Epithelial cell of prostate (primary cell): ENCODE measurements around the gene CUL3.
"Not testable (repeated sequence)": the region's sequence is repeated elsewhere in the genome, so short reads cannot be mapped to it uniquely, and the experiment has no call there.

Experiments
- DNase-seq: peaks from one replicate; pipeline ENCODE4 v3.0.0-alpha.2; 2011; ENCODE audit warnings: low read depth, low spot score
- H3K27ac ChIP-seq: fragments of 450-650 bp; 2 replicates; pipeline ENCODE4 v1.5.1; 2017; ENCODE audit warnings: mild to moderate bottlenecking

Gene CUL3

DNA sequence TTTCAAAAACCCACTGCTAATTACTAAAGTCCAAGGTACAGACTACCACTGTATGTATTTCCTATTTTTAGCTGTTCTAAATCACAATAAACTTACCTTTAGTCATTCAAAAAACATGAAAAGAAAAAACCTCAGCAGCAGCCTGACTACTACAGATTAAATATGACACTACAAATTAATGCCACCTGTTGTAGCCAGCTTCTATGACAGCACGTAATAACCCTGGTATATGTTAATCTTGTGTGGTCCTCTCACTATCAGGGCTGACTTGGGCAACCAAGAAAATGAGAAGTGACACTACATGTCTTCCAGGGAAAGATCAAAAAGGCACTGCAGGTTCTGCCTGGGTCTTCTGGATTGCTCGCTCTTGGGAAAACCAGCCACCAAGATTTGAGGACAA is 92.6 kb downstream of the CUL3 start:
- no peak overlapping the region for H3K27ac ChIP-seq
- DNase-seq = no peak

DNA sequence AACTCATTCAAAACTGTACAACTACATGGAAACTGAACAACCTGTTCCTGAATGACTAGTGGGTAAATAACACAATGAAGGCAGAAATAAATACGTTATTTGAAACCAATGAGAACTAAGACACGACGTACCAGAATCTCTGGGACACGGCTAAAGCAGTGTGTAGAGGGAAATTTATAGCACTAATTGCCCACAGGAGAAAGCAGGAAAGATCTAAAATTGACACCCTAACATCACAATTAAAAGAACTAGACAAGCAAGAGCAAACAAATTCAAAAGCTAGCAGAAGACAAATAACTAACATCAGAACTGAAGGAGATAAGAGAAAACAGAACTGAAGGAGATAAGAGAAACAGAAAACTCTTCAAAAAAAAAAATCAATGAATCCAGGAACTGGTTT is 97.2 kb downstream of the CUL3 start:
- not testable (repeated sequence) for DNase-seq, H3K27ac ChIP-seq

DNA sequence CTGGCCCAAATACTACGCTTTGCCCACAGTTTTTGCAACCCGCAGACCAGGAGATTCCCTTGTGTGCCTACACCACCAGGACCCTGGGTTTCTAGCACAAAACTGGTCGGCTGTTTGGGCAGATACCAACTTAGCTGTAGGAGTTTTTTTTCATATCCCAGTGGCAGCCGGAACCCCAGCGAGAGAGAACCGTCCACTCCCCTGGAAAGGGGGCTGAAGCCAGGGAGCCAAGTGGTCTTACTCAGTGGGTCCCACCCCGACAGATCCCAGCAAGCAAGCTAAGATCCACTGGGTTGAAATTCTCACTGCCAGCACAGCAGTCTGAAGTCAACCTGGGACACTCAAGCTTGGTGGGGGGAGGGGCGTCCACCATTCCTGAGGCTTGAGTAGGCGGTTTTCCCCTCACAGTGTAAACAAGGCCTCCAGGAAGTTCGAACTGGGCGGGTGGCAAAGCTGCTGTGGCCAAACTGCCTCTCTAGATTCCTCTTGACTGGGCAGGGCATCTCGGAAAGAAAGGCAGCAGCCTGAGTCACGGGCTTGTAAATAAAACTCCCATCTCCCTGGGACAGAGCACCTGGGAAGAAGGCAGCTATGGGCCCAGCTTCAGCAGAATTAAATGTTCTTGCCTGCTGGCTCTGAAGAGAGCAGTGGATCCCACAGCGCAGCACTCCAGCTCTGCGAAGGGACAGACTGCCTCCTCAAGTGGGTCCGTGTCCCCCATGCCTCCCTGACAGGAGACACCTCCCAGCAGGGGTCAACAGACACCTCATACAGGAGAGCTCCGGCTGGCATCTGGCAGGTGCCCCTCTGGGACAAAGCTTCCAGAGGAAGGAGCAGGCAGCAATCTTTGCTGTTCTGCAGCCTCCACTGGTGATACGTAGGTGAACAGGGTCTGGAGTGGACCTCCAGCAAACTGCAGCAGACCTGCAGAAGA is 99.8 kb downstream of the CUL3 start:
- H3K27ac ChIP-seq = peak overlapping the region; percentile 95
- peak; percentile 96 for DNase-seq

DNA sequence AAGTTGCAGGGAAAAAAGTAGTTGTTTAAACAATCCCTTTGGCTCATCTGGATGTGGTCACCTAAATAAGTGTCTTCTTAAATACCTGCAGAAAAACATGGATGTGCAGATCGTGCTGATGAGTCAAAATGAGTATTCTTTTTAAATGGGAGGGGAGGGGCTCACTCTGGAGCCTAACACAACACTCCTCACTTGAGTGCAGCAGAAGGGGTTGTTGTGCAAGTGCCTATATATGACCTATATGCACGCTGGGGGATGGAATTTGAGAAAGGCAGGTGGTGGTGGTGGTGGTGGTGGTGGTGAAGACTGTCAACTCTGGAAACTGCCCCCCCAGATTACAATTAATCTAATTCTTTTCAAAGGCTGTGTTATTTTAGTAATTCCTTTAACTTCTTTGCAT is 105.3 kb downstream of the CUL3 start:
- H3K27ac ChIP-seq = no peak overlapping the region
- no peak for DNase-seq

DNA sequence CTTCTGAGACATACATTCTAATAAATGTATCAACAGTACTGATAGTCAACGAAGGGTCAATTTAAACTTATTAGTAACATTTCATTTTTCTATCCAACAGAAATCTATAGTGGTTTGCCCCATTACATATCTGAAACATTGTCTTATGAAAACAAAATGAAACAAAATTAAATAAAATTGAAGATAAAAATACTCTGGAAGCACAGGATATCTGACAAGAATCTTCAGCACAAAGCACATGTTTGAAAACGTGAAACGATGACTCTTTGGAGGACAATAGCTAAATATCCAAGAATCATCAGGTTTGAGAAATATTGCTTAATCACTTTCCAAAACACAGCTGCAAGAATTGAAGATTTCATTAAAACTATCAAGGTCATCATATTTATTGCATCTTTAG is 112.3 kb downstream of the CUL3 start:
- DNase-seq = no peak
- no peak overlapping the region for H3K27ac ChIP-seq

GRCh38 chr2:224472137-224472536 is 113.0 kb downstream of the CUL3 start:
- no peak for DNase-seq
- H3K27ac ChIP-seq = no peak overlapping the region

- no peak for DNase-seq
- H3K27ac ChIP-seq = no peak overlapping the region
Measured at GRCh38 chr2:224469374-224469964, 115.7 kb downstream of the CUL3 start.

GRCh38 chr2:224466304-224466895 is 118.8 kb downstream of the CUL3 start:
- DNase-seq = no peak
- no peak overlapping the region for H3K27ac ChIP-seq

- DNase-seq = no peak
- H3K27ac ChIP-seq = no peak overlapping the region
Measured at GRCh38 chr2:224461391-224461790, 123.8 kb downstream of the CUL3 start.

- H3K27ac ChIP-seq = no peak overlapping the region
- DNase-seq = no peak
Measured at GRCh38 chr2:224457408-224458096, 127.6 kb downstream of the CUL3 start.

- no peak for DNase-seq
- no peak overlapping the region for H3K27ac ChIP-seq
Measured at GRCh38 chr2:224453892-224454291, 131.3 kb downstream of the CUL3 start.

DNA sequence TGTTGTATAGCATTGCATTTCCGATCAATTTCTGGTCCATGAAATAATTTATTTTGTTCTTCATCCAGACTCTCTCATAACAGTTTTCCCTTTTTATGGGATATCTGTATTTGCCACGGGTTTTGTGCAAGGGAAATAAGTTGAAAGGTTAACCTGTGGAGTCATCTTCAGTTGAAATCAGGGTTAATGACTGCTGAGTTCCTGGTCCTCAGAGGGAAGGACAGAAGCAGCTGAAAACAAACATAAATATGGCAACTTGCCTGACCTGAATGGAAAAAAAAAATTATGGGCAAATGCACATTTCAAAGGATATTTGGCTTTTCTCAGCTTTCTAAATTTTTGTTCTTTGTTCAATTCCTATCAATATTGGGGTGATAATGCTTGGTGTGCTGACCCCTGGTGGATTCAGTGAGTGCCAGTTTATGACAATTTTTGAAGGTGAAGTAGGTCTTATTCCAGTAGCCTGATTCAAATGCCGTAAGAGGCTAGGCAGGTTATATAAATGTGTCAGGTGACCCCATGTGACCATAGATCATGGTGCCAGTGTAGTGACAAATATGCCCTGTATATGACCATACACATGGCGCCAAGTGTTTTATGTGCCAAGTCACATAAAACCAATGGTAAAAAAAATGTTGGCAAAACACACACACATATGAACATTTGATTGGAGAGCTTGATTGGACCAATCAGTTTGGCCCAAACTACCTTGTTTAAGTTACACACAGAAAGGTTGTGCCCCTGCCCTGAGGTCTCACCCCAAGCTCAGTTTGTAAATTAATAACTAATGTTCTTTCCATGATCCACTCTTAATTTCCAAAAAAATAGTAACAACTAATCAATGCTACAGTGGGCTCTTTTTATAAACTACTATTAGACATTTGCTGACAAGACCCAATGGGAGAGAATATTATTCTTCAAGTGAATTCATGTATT is 135.7 kb downstream of the CUL3 start:
- no peak overlapping the region for H3K27ac ChIP-seq
- no peak for DNase-seq

DNA sequence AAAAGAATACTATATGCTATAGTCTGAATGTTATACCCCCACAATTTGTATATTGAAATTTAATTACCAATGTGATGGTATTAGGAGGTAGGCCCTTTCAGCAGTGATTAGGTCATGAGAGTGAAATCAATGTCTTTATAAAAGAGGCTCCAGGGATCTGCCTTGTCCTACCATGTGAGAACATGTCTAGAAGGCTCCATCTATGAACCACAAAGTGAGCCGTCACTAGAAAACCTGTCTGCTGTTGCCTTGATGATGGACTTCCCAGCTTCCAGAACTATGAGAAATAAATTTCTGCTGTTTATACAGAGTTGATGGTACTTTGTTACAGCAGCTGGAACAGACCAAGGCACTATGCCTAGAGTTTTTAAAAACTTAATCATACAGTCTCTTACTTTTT is 136.9 kb downstream of the CUL3 start:
- DNase-seq = peak; percentile 41
- no peak overlapping the region for H3K27ac ChIP-seq

- H3K27ac ChIP-seq = no peak overlapping the region
Measured at GRCh38 chr2:224444783-224445182, 140.4 kb downstream of the CUL3 start.

GRCh38 chr2:224444021-224444420 is 141.1 kb downstream of the CUL3 start:
- H3K27ac ChIP-seq = no peak overlapping the region
- DNase-seq = no peak

More at GRCh38 chr2:224444783-224445182, 140.4 kb downstream of the CUL3 start:
- DNase-seq = no peak

DNA sequence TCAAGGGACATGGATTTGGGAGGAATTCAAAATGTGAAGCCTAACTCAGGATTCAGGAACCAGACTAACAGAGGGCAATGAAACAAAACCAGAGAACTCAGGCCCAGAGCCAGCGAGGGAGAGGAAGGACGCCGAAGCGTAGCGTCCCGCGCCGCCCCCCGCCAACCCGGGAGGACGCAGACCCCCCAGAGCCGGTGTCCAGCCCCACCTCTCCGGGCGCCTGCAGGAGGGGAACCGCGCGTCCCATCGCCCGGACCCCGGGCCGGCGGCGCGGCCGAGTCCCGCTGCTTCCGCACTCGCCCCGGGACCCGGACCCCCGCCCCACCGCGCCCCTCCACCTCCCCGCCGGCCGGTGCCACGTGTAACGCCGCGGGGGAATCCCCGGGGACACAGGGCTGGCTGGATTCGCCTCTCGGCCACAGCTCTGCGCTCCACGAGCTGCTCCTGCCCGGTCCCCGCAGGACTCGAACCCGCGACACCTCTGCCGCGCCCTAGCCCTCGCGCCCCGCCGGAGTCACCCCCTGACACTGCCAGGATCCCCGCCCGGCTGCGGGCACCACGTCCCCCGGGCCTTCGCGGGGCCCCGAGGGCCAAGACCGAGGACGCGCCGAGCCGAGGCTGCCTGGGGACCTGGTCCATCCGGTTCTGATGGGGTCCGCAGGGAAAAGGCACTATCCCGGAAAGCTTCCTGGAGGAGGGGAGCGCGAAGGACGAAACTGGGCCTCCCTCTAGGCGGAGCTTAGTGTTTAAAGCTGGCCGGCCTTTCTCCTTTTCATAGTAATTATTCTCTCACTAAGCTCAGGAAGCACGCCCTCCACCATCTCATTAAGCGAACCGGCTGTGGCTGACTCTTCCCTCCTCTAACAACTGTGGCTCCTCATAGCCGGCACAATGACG is 142.8 kb downstream of the CUL3 start:
- H3K27ac ChIP-seq = peak overlapping the region; percentile 45

DNA sequence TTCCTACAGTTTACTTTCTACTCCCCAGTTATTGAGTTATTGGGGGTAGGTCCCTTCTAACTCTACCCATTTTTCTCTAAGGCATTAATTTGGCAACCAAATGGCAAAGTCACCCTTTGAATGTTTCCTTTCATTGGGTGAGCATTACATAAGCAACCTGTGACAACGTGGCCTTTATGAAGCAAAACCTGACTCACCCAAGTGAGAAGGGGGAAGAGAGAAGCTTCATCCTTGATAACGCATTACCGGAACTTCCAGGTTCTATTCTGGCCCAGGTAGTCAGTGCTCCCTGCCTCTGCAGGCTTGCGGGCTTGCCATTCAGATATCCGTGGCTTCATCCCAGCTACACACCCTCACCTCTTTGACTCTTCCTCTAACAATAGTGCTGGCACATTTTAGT is 144.2 kb downstream of the CUL3 start:
- peak; percentile 39 for DNase-seq

More for the DNA sequence above, 142.8 kb downstream of the CUL3 start:
- no peak for DNase-seq

DNA sequence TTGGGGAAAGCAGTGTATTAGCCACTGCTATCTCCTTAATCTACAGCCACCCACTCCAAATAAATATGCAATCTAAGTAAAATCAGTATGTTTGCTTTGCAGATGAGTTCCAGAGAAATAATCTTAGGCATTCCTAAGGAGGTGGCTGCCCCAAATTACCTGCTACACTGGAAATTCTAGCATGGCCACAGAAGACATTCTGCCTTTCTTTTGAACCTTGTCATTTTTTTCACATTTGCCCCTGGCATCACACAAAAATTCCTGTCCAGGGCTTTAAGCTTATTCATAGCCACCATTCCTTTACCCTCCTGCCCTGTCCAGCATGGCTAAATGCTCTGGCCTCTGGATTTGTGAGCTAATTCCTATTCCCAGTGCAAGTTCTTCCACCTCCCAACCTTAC is 146.4 kb downstream of the CUL3 start:
- peak overlapping the region; percentile 15 for H3K27ac ChIP-seq
- DNase-seq = no peak

More for the DNA sequence above, 144.2 kb downstream of the CUL3 start:
- peak overlapping the region; percentile 45 for H3K27ac ChIP-seq

- peak overlapping the region; percentile 1 for H3K27ac ChIP-seq
- DNase-seq = peak; percentile 92
Measured at GRCh38 chr2:224436634-224437033, 148.5 kb downstream of the CUL3 start.
